Stimulated activated naive CD8-positive, alpha-beta T cell treated with anti-CD3 and anti-CD28 coated beads, Interleukin-15, Interleukin-2, amounts not matched to agents 100 ng/mL and 50 ng/mL, for 24 hours (primary cell): ENCODE data around the gene SMPDL3B.
"Not testable (repeated sequence)": the region's sequence is repeated elsewhere in the genome, so short reads cannot be mapped to it uniquely, and the experiment has no call there.

Experiments used
- H3K27ac Mint-ChIP-seq: one replicate; pipeline ENCODE4 v1.8.0; 2021; ENCODE audit warnings: mild to moderate bottlenecking, mixed read lengths
- H3K27me3 Mint-ChIP-seq: one replicate; pipeline ENCODE4 v1.8.0; 2021; ENCODE audit warnings: mixed read lengths
- H3K36me3 Mint-ChIP-seq: one replicate; pipeline ENCODE4 v1.8.0; 2021; ENCODE audit warnings: low read depth, mixed read lengths
- H3K4me1 Mint-ChIP-seq: one replicate; pipeline ENCODE4 v1.8.0; 2021; ENCODE audit warnings: low read depth, mixed read lengths
- H3K4me3 Mint-ChIP-seq: one replicate; pipeline ENCODE4 v1.8.0; 2021; ENCODE audit warnings: mild to moderate bottlenecking, mixed read lengths
- H3K9me3 Mint-ChIP-seq: one replicate; pipeline ENCODE4 v1.8.0; 2021; ENCODE audit warnings: mixed read lengths

SMPDL3B gene

GRCh38 chr1:28003117-28003516 is 68.3 kb downstream of the SMPDL3B start:
- H3K27ac Mint-ChIP-seq, H3K4me3 Mint-ChIP-seq, H3K4me1 Mint-ChIP-seq, H3K27me3 Mint-ChIP-seq, H3K9me3 Mint-ChIP-seq: not testable (repeated sequence)
- H3K36me3 Mint-ChIP-seq: peaks cover 48% of the 10 kb centered on the region
